Inferior parietal cortex (tissue), 1 donor: Measurements from ENCODE around the gene TMEM31.

ENCODE experiments used
- DNase-seq: peaks from one replicate; pipeline ENCODE4 v3.0.0-alpha.2; 2016; ENCODE audit errors: extremely low spot score

TMEM31 gene, protein sequence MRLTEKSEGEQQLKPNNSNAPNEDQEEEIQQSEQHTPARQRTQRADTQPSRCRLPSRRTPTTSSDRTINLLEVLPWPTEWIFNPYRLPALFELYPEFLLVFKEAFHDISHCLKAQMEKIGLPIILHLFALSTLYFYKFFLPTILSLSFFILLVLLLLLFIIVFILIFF

DNA sequence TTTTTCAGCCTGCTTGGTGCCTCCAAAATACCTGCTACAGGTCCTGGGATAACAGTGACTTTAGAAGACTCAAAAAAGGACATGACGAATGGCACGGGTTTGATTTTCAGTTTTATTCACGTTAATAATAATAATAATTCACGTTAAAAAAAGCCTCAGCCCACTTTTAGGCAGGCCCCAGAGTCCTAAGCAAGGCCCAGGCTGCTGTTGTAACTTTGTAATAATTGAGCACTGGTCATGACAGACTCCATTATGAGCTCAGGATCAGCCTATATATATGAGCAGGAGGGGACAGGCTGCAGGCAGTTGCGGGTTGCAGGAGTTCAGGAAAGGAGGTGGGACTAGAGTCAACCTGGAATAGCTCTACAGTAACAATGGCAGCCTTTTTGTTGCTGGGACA lies at the start of gene TMEM31:
Gene TMEM31 (plus strand): TSS at position 301 of the 400 bp plus-strand sequence. CDS start 1,350 bp downstream, outside the sequence.
- DNase-seq = no peak

DNA sequence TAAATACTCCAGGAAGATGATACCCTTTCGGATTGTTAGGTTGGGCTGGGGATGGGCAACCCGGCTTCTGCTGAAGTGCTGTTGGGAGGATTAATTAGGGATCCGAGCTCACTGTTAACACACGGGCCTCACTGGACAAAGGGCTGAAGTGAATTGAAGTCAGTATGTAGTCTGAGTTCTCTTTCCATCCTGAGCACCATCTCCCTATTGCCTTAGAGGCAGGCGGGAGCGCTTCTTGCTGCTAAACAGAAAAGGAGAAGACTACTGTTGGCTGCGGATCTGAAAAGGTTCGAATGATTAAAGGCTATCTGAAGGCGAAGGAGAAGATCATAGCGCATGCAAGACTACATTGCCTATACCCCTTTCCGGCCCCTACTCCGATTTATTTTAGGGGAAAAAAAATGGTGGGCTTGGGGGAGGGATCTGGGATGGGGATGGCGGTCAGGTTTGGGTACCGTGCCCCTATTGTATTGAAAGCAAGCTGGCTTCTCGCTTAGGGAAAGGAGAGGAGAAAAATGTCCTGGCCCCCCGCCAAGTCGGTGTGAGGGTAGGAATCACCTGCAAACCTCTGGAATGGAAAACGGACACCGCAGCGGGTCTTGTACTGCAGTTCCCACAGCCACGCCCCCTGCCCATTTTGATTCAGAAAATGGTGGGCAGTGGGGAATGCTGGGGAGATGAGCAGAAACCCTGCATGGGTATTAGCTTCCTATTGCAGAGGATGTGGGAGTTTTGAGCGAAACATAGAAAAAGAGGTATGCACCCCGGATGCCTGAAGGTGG lies 46.5 kb upstream of the TMEM31 start:
- no peak for DNase-seq

DNA sequence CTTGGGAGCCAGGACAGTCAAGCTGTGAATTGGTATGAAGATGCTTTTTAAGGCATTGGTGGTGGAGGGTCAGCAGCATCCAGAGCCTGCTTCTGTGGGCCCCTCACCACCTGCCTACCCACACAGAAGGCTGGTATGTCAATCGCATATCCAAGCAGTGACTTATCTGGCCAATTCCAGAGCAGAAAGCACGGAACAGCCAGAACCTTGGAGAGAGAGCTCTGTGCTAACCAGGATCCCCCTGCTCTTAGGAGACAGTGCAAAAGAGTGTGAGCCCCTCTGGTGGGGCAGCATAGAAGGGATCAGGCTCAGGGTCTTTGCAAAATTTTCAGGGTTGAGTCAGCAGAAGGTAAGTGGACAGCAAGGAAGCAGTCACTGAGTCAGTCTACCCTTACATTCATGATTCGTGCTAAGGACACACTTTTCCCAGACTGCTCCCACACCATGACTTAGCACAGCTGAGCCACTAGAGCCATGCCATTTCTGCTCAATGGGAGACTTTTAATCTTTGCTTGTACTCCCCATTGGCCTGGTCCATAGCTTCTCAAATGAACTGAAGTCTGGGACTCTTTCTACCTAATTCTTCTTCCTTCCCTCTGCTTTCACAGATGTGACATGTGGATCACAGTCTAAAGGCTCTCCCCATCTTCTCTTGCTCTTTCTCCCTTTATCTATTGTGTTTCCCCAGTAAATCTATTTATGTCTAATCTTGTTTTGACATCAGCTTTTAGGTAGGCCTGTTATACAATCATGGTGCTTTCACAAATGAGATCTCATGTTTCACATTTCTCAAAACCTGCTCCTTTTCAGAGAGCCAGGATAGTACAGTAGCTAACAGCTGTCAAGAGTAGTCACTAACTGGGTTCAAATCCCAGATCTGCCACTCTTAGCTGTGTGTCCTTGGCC lies 44.3 kb upstream of the TMEM31 start:
- DNase-seq = no peak

DNA sequence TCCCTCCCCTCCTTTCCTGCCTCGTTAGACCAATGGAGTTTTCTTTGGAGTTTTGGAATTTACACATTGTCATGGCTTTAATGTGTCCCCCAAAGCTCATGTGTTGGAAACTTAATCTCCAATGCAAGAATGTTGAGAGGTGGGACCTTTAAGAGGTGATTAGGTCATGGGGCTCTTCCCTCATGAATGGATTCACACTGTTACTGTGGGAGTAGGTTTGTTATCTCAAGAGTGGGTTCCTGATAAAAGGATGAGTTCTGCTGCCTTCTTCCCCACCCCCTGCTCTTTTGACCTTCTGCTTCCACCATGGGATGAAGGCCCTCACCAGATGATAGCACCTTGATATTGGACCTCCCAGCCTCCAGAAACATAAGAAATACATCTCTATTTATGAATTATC lies 41.0 kb upstream of the TMEM31 start:
- DNase-seq = no peak

DNA sequence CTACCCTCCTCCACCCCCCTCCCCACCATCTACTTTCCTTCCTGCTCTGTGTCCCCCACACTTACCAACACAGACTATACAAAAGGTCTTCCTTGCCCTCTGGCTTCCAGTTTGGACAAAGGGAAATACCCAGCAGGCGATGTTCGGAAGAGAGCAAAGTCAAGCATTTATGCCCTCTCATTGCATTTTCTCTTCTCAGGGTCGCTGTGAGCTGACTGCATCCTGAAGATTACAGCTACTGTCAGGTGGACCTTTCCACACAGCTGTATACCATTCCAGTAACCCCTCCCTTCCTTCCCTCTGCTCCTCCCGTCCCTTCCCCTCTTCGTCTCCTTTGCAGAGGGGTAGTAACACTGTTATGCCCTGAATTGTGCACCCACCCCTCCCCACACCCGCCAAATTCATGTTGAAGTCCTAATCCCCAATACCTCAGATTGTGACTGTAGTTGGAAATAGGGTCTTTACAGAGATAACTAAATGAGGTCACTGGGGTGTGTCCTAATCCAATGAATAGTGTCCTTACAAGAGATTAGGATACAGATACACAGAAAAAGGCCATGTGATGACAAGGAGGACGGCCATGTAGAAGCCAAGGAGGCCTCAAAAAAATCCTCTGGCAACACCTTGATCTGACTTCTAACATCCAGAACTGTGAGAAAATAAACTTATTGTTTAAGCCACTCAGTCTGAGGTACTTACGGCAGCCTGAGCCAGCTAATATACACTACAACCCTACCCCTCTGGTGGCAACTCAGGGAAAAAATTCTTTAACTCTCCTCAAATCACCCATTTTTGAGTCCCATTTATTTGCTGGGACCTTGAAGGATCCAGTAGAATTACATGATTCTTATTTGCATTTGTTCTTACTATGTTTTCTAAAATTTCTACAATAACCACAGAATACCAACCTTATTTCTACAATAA lies 35.9 kb upstream of the TMEM31 start:
- DNase-seq = no peak

DNA sequence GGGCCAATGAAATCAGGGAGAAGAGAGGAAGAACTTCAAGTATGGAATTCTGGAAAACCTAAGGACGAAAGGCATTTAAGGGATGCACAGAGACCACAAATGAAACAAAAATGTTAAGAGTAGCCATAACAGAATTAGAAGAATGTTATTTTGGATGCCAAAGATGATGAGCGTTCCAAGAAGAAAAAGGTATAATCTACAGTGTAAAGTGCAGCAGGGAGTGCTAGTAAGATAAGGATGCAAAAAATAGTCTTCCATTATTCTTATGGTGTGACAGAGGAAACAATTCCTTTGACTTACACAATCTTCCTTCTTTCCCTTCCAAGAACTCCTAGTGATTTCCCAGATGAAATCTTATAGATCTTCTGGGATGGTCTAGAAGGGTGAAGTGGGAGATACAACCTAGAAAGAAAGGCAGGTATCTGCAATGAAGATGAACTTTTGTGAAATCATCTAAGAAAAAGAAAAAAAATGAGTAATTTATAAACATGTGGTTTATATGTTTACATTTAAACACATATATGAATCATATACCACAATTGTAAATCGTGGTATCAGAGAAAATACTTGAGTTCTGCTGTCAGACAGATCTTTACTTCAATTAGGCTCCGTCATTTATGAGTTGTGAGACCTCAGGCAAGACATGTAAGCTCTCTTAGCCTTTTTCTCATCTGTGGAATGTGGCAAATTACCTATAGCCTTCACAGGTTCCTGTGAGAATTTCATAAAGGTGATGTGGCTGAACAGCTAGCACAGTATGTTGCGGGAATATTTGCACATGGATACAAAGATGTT lies 32.3 kb upstream of the TMEM31 start:
- DNase-seq = no peak

DNA sequence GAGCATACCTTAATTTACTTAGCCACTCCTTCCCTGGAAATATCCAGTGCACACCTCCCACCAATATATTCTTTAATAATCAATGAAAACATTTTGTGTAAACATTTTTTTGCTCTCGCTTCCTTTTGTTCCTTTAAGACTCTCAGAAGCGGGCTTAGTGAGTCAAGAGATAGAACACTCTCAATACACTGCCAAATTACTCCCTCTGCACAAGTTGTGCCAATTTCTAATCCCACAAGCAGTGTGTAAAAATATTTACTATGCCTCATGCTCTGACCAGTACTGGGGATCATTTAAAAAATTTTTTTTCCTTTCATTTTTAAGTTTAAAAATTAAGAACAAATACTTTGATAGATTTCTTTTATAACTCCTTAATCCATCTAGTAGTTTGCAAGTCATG lies 29.3 kb upstream of the TMEM31 start:
- no peak for DNase-seq

DNA sequence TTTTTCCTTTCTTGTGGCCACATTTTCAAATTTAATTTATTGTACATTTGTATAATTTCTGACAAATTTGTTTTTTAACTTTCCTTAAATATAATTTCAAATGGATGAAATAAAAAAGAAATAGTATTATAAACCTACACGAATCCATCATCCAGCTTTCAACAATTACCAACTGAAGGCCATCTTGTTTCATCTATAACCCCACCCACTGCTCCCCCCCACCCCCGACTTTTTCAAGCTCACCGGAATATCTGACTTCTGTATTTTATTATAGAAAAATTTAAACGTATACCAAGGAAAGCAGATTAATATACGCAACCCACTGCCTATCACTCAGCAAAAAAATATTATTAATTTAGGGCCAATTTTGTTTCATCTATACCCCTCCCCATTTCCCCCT lies 25.3 kb upstream of the TMEM31 start:
- DNase-seq = no peak

DNA sequence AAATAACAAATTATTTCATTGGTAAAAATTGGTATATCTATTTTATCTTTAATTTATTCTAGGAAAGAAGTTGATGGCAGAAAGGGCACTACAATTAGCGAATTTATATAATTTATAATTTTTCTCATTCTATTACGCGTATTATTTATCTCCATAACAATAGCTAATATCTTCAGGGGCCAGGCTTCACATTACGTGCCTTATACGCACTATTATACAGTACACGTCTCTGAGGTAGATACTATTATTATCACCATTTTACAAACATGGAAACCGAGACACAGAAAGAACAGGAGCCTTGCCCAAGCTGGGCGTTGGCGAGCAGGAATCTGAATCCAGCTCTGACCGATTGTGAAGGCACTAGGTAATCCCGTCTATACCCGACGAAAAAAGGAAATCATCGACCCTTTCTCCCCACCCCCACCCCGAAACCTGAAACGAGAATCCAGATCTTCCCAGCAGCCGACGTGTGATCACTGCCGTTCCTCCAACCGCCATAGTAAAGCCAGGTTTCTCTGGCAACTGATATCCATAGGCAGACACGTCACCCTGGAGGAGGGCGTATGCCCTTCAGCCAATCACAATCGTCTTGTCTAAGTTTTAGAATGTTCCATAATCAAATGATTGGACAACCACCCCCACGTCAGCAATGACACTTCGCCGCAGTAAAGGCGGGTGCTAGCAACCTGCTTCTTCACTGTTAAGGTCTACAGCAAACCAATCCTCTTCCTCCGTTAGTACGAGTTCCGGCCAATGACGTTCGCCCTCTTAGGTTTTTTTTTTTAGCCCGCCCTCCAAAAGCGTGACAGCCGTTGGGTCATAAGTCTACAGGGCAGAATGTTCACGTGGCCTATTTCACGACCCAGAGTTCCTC lies 24.3 kb upstream of the TMEM31 start, which contains the start of gene MORF4L2:
Gene MORF4L2 (minus strand): TSS at position 501 of the 874 bp plus-strand sequence. CDS start 9,672 bp downstream, outside the sequence.
- DNase-seq = peak; percentile 93

DNA sequence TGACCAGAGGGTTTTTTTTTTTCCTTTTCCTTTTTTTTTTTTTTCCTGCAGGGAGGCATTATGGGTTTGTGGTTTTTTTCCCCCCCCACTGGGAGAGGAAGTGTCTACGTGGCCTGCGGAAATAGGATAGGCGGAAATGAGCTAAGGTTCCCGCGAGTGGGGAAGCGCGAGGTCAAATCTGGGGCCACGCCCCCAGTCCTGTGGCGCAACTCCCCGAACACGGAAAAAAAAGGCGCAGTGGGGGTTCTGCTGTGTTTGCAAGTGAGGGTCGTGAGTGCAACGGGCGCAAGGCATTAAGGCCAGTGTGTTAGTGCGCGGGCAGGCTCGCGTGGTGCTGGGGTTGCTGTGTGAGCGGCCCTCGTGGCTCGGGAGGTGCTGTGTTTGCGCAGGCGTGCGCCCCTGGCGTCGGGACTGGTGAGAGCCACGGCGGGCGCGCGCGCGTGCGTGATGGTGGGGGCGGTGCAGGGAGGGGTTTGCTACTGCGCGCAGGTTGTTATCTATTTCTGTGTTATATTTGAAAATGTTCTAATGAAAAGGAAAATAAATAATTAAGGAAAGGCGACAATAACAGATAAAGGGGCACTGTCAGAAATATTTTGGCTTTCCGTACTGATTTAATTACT lies 23.5 kb upstream of the TMEM31 start:
- peak; percentile 67 for DNase-seq

DNA sequence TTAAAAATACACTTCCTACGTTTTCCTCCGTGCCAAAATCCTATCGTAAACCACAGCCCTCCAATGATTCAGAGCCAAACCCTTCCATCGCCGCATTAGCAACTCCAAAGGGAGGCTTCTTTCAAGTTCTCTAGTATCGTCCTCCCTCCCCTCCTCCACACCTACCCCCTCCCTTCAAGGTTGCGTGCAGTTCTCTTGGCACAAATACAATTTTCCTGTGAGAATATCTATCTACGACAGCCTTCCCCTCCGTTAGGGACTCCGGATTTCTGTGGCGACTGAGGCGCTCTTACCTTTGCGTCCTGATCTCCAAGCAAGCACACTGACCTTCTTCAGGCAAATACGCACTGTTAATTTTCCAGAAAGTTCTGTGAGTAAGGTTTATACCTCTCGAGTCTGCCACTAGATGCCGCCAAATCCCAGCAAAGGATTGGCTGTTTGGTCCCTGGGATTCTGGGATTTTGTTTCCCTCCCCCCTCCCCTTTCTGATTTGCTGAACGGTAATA lies 23.0 kb upstream of the TMEM31 start:
- DNase-seq = peak; percentile 84

DNA sequence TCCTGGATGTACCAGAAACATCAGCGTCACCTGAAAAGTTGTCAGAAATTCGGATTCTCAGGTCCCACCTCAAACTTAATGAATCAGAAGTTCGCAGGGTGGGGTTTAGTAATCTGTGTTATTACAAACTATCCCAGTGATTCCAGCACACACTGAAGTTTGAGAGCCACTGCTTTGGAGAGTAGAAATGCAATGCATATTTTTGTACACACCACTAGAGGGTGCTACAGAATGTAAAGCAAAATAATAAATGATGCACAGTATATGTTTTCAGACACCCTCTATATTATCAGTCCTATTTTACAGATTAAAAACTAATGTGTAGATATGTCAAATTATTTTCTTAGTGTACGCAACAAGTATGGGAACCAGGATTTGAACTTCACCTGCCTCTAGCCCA lies 21.8 kb upstream of the TMEM31 start:
- DNase-seq = peak; percentile 67

DNA sequence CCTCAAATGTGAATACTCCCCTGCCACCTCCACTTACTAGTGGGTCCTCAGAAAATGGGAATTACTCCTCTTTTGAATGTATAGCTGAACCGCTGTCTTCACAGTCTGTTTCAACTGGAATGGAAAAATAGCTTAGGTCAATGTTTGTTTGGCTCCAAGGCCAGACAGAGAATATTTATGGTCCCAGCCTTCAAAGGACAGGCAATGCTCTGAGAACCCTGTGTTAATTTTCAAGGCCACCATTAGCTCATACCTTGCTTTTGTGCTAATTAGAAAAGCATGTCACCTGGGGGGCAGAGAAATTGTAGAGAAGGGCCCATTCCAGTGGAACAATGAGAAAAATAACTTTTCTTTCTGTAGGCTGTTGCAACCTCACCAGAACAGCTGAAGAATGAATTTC lies 19.6 kb upstream of the TMEM31 start:
- DNase-seq = no peak

DNA sequence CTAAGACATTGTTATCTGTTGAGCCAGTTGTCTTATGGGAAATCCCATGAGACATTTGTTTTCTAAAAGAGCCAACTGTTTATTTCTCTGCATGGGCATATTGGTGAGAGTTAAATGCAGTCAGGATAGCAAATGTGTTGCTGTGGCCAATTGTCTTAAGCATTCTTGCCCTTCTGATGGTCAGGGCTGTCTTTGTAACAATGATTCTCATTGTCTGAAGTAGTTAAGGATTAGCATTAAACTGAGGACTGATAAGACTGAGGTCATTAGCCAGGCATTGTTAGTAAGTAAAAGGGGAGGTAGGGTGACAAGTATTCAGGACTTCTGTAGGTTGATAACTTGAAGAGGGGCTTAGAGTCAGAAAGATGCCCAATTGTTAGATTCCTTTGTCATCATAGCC lies 13.0 kb upstream of the TMEM31 start:
- DNase-seq = no peak

DNA sequence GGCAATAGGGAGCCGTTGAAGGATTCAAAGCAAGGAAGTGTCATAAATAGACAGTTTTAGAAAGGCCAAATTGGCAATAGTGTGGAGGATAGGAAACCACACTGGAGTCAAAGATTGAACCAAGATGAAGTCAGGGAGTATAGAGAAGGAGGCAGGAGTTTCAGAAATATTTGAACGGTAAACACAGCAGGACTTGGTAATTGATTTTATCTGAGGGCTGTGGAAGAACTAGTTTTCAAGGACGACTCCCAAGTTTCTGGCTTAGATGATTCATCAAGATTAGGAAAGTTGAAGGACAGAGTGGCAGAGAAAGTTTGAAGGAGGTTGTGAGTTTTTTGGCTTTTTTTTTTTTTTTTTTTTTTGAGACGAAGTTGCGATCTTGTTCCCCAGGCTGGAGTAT lies 11.5 kb upstream of the TMEM31 start:
- DNase-seq = no peak

DNA sequence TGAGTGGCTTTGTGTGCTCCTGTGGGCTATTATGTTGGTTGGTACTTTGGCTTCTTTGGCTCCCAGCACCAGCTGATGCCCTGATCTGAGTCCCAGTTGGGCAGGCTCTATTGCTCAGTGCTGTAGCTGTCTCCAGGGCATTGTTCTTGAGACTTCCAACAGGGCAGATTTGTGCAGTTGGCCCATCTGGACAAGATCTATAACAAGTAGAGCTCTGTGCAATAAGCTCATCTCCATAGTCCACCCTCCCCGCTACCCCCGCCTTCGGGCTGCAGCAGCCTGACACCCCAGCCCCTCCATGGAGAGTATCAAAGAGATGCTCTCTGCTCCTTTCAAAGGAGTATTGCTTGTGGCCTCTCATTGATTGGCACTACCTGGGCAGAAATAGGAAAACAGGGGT lies 5.8 kb upstream of the TMEM31 start:
- DNase-seq = peak; percentile 35

DNA sequence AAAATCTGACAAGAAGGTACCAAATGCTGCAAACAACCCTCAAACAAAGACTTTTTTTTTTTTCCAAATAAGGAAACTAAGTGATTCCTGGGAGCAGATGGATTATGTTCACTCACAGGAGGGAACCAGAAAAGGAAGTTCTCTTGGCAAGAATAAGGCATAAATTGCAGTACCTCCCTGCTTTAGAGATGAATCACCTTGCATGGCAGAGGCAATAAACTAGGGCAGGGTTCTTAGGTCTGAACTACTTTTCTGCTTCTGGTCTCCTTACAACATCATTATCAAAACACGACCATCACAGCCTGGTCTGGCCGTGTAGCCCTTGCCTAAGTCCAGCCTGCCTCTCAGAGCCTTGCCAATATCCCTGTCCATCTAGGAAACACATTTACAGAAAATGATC lies 6.3 kb downstream of the TMEM31 start:
- DNase-seq = no peak

DNA sequence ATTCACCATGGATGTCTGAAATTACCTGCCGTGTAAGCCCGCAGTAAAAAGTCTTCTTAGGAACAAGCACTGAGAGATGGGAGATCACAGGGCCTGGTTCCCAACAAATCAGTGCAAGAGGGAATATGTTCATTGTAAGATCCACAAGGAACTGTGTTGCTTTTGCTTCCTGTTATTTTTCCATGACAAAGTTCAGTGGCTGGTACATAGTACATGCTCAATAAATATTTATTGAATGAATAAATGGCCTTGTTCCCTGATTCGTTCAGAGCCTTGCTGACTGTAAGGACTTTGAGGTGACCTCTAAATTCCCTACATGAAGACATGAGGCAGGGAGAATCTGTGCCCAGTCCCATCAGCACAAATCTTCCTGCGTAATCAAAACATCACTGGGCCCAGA lies 7.4 kb downstream of the TMEM31 start:
- DNase-seq = no peak

DNA sequence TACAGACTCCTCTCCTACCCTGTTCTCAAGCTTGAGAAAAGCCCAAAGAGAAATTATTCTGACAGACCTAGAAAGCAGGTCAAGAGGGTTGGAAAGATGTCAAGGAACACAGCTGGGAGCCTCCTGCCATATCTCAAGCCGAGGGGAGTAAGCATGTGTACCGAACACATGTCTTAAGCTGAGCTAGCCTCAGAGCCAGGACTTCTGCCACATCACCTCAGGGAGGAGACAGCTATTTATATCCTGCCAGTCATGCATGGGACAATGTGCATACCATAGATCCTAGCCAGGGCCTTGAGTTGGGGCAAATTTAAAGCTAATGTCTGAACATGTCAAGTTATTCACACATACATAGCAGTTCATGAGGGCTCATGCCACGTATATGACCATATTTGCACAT lies 11.8 kb downstream of the TMEM31 start:
- DNase-seq = no peak
